Endothelial cell of umbilical vein (primary cell): ENCODE measurements around the gene GPN3. TPM values are rescaled to one million over a fixed set of nuclear protein-coding genes. Genes with fewer than 3 reads are reported as not detected.

Source experiments
- BruUV-seq: library from RNA; stranded (reverse); fragments of 400-500 nt; replicated peaks from 2 replicates; lab custom pipeline; 2021; lab: Mats Ljungman, UMichigan
- CTCF ChIA-PET: fragments of 300-600, 350-600 bp; sonication (Branson Sonifier 250); formaldehyde crosslinking; loops from one replicate; lab custom pipeline; 2021; ENCODE audit warnings: antibody characterized with exemption, inconsistent platforms; lab: Charles Lee
- POLR2A ChIA-PET: fragments of 300-600, 350-600 bp; sonication (Branson Sonifier 250); formaldehyde crosslinking; loops from one replicate; lab custom pipeline; 2021; ENCODE audit warnings: antibody characterized with exemption, inconsistent platforms; lab: Charles Lee
- DNase-seq: peaks from one replicate; pipeline ENCODE4 v3.0.0-alpha.2; 2011; ENCODE audit warnings: low read depth, low spot score
- FAIRE-seq: peaks from 2 replicates; lab custom pipeline; 2011; peaks lifted over from hg19 to GRCh38; lab: Jason Lieb, UNC
- H2AFZ ChIP-seq: 2 replicates; pipeline ENCODE4 v1.6.0; 2012; ENCODE audit warnings: low read depth, low read length, control low read depth, inconsistent platforms
- H3K27ac ChIP-seq: 2 replicates; pipeline ENCODE4 v1.5.1; 2011; ENCODE audit warnings: low read depth, mild to moderate bottlenecking, control low read depth, low read length, moderate library complexity; ENCODE audit not compliant: insufficient read depth
- H3K27me3 ChIP-seq, 2 experiments: 2 replicates each; pipeline versions ENCODE4 v1.6.0 to v1.6.1; 2011; ENCODE audit warnings: low read length in 2 of 2, mixed read lengths in 1 of 2; ENCODE audit not compliant: control insufficient read depth in 2 of 2, insufficient read depth in 2 of 2
- H3K36me3 ChIP-seq, 2 experiments: 2 replicates in 1 of 2; 3 replicates in 1 of 2; pipeline ENCODE4 v1.5.1; 2011; ENCODE audit warnings: low read length in 2 of 2, mild to moderate bottlenecking in 1 of 2, moderate library complexity in 1 of 2; ENCODE audit not compliant: control insufficient read depth in 2 of 2, insufficient read depth in 2 of 2; ENCODE audit errors: extremely low read depth in 1 of 2
- H3K4me1 ChIP-seq: 3 replicates; pipeline ENCODE4 v1.5.1; 2011; ENCODE audit warnings: mild to moderate bottlenecking, low read length; ENCODE audit not compliant: control insufficient read depth, insufficient read depth; ENCODE audit errors: extremely low read depth
- H3K4me2 ChIP-seq: 2 replicates; pipeline ENCODE4 v1.6.1; 2011; ENCODE audit warnings: low read length, control low read depth, mixed read lengths; ENCODE audit not compliant: insufficient read depth
- H3K4me3 ChIP-seq, 3 experiments: fragments of 200-600 bp in 1 of 3; sonication (generic), shearing (Covaris generic) in 1 of 3; replicated peaks in 1 of 3; 2 replicates each; pipeline ENCODE4 v1.5.1; 2011 to 2016; ENCODE audit warnings: control low read depth in 3 of 3, low read length in 3 of 3, mild to moderate bottlenecking in 2 of 3, inconsistent platforms in 1 of 3, low read depth in 1 of 3, moderate library complexity in 1 of 3; ENCODE audit not compliant: insufficient read depth in 1 of 3
- H3K79me2 ChIP-seq: 2 replicates; pipeline ENCODE4 v1.6.0; 2012; ENCODE audit warnings: low read length, inconsistent platforms; ENCODE audit not compliant: control insufficient read depth, insufficient read depth
- H3K9ac ChIP-seq: replicated peaks from 2 replicates; pipeline ENCODE3; 2011; ENCODE audit warnings: low read length, control low read depth; ENCODE audit not compliant: insufficient read depth; ENCODE audit errors: extremely low read depth
- H3K9me1 ChIP-seq: replicated peaks from 3 replicates; pipeline ENCODE4 v1.6.0; 2011; ENCODE audit warnings: mild to moderate bottlenecking, low read length; ENCODE audit not compliant: control insufficient read depth, insufficient read depth; ENCODE audit errors: extremely low read depth
- H3K9me3 ChIP-seq: replicated peaks from 2 replicates; pipeline ENCODE4 v1.5.1; 2012; ENCODE audit warnings: low read length, inconsistent platforms; ENCODE audit not compliant: control insufficient read depth, insufficient read depth
- H4K20me1 ChIP-seq: replicated peaks from 2 replicates; pipeline ENCODE3; 2011; ENCODE audit warnings: mild to moderate bottlenecking, low read length; ENCODE audit not compliant: control insufficient read depth, insufficient read depth; ENCODE audit errors: extremely low read depth
- EZH2 ChIP-seq: IDR thresholded peaks from 2 replicates; pipeline ENCODE4 v1.6.1; 2012; ENCODE audit warnings: borderline replicate concordance, low read depth, mild to moderate bottlenecking, moderate library complexity, low read length, inconsistent platforms; ENCODE audit not compliant: severe bottlenecking
- FOS ChIP-seq: IDR thresholded peaks from 2 replicates; pipeline ENCODE4 v1.6.1; 2011; ENCODE audit warnings: mild to moderate bottlenecking, low read length, moderate library complexity, borderline replicate concordance; ENCODE audit not compliant: insufficient read depth
- GATA2 ChIP-seq: IDR thresholded peaks from 2 replicates; pipeline ENCODE4 v1.7.0; 2011; ENCODE audit warnings: low read depth, mild to moderate bottlenecking, moderate library complexity, mixed read lengths, low read length; ENCODE audit not compliant: insufficient read length, insufficient read depth
- JUN ChIP-seq: IDR thresholded peaks from 2 replicates; pipeline ENCODE4 v1.6.1; 2011; ENCODE audit warnings: borderline replicate concordance, low read depth; ENCODE audit not compliant: insufficient read length, insufficient read depth
- MYC ChIP-seq: IDR thresholded peaks from one replicate; pipeline ENCODE4 v1.6.1; 2011; ENCODE audit warnings: mild to moderate bottlenecking, low read depth, low read length
- POLR2A ChIP-seq: IDR thresholded peaks from 2 replicates; pipeline ENCODE4 v1.6.1; 2012; ENCODE audit warnings: low read depth, mild to moderate bottlenecking, control low read depth, low read length
- POLR2AphosphoS5 ChIP-seq: IDR thresholded peaks from 2 replicates; pipeline ENCODE4 v1.6.1; 2012; ENCODE audit warnings: low read depth, mild to moderate bottlenecking, control low read depth, low read length, moderate library complexity; ENCODE audit not compliant: insufficient read depth
- dilution Hi-C: fragments of 300-500 bp; cut with MboI; formaldehyde crosslinking; loops from one replicate; pipeline ENCODE4 v1.15.0; 2019; ENCODE audit warnings: low sequenced_read_pairs; ENCODE audit not compliant: extremely low pct_ligation_motif_present
- intact Hi-C: fragments of 100-400 bp; cut with micrococcal nuclease; formaldehyde crosslinking; loops from one replicate; pipeline ENCODE4 v1.10.0; 2022
- polyA plus RNA-seq, 4 experiments: library from polyadenylated mRNA; depleted of rRNA in 3 of 4; stranded (reverse) in 3 of 4; unstranded in 1 of 4; fragments of >200 nt; gene quantifications; 2 replicates each; pipeline versions ENCODE4 v1.2.1 to v1.2.3, GENCODE V29; 2011 to 2012; ENCODE audit warnings: missing spikeins in 1 of 4
- total RNA-seq: library from RNA; stranded (reverse); gene quantifications from 2 replicates; pipeline ENCODE4 v1.2.3, GENCODE V29; 2021
- TF ChIP-seq, protein P1 (sequence below), 2 donors: IDR thresholded peaks; 1 replicate in 1 of 2; 2 replicates in 1 of 2; pipeline ENCODE4 v1.5.1; 2011; ENCODE audit warnings: low read length in 2 of 2, mild to moderate bottlenecking in 2 of 2, moderate library complexity in 2 of 2, control low read depth in 1 of 2, inconsistent platforms in 1 of 2, low read depth in 1 of 2; ENCODE audit not compliant: insufficient read depth in 1 of 2; ENCODE audit errors: extremely low read depth in 1 of 2
- TF ChIP-seq, protein P2 (sequence below): IDR thresholded peaks from 2 replicates; pipeline ENCODE4 v1.6.1; 2011; ENCODE audit not compliant: insufficient read depth, insufficient read length

The GPN3 gene
- total and polyA plus RNA-seq, 2 donors (not counting 3 experiments of a cell fraction or from before 2014, with no cell fraction given): 26.6 to 29.6 TPM

DNA sequence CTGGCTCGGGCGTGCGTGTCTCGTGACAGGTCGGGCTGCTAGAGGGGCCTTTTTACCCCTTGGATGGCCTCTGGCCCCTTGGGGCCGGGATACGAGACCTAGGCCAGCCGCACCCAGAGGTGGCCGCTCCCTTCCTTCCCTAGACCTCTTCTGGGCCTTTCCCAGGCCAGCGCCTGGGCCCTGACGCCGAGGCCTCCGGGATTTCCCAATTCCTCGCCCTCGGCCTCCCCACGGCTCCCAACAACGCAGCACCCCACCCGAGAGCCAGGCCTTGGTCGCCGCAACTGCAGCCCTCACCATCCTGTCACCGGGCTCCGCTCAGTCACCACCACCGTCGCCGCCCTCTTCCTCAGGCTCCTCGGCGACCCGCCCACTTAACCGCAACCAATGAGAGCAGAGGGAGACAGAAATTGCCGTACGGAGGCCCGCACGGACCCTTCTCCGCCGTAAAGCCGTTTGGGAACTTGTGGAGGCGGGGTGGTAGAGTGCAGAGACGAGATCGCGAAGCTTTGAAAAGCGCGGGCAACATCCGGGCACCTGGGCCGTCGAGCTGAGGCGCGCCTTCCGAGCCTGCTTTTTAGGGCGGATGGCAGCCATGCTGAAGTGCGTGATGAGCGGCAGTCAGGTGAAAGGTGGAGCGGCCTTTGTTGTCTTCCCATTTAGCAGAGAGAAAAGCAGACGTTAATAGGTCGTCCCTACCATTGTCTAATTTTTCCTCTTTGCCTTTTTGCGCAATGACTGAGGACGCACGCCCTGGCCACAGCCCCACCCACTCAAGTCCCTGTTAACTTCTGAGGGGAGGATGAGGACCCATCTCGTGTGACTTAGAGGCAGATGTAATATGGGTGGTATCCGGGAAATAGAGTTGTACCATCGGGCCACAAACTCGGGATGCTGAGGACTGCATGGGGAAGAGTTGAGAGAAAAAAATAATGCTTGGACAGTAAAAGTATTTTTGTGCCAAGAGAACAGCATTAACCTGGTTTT, 34.0 kb upstream of the GPN3 start, which contains the start of the genes RAD9B and VPS29:
TSS of gene RAD9B (plus strand) at position 580 of the 987 bp plus-strand sequence. CDS start at position 587, 7 bp downstream.
TSS of gene VPS29 (minus strand) at position 360 of the 987 bp plus-strand sequence. CDS start at position 300, 60 bp downstream.
- peak within 1 kb of the TSS; percentile 82 for H3K9ac ChIP-seq
- DNase-seq: peak; percentile 99
- H3K4me1 ChIP-seq: peaks cover 13% of the 10 kb centered on the region
- peak; percentile 91 for FAIRE-seq
- ChIA-PET POLR2A (interaction anchor here (1.0 kb wide), 1 partner anchor 34 kb away, joined by 4 read pairs; the partner anchor contains the start of genes FAM216A and GPN3), CTCF (interaction anchor here (0.5 to 5.1 kb wide), 5 partner anchors 8 to 225 kb away, joined by 3 to 40 read pairs (median 3); partner anchors contain the start of genes FAM216A, GPN3 and TCTN1)
- TSS peak; percentile 79 for BruUV-seq
- H3K4me2 ChIP-seq: peak within 1 kb of the TSS; percentile 70
- H3K27ac ChIP-seq: peak within 1 kb of the TSS; percentile 68
- H3K27me3 ChIP-seq: no peaks in the 10 kb centered on the region
- dilution Hi-C loops (no loop called here), intact Hi-C loops (loop anchor here (1.0 to 5.0 kb wide), 7 partner anchors 34 to 240 kb away; partner anchors contain the start of genes ARPC3, FAM216A, GPN3 and PPP1CC)
- H3K9me3 ChIP-seq: no peaks in the 10 kb centered on the region
- peak within 1 kb of the TSS; percentile 96 for H2AFZ ChIP-seq
- H3K4me3 ChIP-seq: peak within 1 kb of the TSS; percentile 58 to 94 (median 80)
- no peaks in the 10 kb centered on the region for H3K9me1 ChIP-seq
- peaks cover 0 to 5% of the 10 kb centered on the region in 2 experiments for H3K36me3 ChIP-seq
- H4K20me1 ChIP-seq: no peaks in the 10 kb centered on the region
- peaks cover 44% of the 10 kb centered on the region for H3K79me2 ChIP-seq
- TF ChIP-seq EZH2 (no peak), FOS (no peak), MYC (peak; percentile 12), POLR2AphosphoS5 (peak; percentile 92), GATA2 (no peak), POLR2A (peak; percentile 86), JUN (no peak)
- TF ChIP-seq, protein P1, sequence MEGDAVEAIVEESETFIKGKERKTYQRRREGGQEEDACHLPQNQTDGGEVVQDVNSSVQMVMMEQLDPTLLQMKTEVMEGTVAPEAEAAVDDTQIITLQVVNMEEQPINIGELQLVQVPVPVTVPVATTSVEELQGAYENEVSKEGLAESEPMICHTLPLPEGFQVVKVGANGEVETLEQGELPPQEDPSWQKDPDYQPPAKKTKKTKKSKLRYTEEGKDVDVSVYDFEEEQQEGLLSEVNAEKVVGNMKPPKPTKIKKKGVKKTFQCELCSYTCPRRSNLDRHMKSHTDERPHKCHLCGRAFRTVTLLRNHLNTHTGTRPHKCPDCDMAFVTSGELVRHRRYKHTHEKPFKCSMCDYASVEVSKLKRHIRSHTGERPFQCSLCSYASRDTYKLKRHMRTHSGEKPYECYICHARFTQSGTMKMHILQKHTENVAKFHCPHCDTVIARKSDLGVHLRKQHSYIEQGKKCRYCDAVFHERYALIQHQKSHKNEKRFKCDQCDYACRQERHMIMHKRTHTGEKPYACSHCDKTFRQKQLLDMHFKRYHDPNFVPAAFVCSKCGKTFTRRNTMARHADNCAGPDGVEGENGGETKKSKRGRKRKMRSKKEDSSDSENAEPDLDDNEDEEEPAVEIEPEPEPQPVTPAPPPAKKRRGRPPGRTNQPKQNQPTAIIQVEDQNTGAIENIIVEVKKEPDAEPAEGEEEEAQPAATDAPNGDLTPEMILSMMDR (IDR thresholded peaks at IDR 0.05; ENCODE audit: extremely low read depth in 1 of 2, insufficient read depth in 1 of 2, low read depth in 1 of 2, low read length in 2 of 2): no peak
- TF ChIP-seq, protein P2, sequence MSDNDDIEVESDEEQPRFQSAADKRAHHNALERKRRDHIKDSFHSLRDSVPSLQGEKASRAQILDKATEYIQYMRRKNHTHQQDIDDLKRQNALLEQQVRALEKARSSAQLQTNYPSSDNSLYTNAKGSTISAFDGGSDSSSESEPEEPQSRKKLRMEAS: peak; percentile 87
